GM10266 (cell line): ENCODE results near the gene CRACDL.

Source experiments
- DNase-seq: peaks from one replicate; pipeline ENCODE4 v3.0.0; 2012; ENCODE audit errors: extremely low spot score
- TF ChIP-seq, protein P1 (sequence below): IDR thresholded peaks from 2 replicates; pipeline ENCODE4 v1.5.1; 2012; ENCODE audit warnings: mild to moderate bottlenecking, low read depth; ENCODE audit not compliant: control insufficient read depth, insufficient read depth; ENCODE audit errors: missing control alignments

CRACDL gene

DNA sequence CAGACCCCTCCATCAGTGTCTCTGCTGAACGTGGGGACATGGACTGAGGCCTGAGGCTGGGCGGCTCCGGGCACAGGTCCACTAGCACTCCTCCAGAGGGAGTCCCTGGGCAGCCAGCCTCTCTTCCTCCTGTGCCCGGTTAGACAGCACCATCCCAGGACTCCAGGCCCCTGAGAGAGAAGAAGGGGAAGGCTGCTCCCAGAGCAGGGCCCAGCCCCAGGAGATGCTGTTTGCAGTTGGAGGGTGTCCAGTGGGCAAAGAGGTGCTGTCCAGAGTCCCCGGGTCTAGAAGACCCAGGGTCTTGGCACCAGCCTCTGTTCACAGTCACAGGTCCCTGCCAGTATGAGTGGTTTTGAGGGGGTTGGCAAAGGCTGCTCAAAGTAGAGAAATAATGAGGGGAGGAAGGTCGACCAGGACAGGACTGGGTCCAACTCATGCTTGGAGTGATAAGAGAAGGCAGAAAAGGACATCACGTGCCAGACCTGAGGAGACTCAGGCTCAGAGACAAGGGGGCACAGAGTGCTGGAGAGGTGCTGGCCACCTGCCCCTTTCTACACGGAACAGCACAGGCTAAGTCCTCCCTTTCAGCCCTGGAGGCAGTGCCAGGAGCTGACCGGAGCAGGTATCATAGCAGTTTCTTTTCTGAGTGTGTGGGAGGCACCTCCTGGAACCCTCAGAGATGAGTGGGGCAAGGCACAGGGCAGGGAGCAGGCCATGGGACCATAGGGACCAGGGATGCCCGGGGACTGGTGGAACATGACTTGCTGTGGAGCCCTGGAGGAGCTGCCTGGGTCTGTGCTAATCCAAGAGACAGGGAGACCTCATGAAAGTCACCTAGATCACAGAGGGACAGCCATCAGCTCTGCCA is 21.1 kb downstream of the CRACDL start:
- DNase-seq, result no peak
- TF ChIP-seq, protein P1, sequence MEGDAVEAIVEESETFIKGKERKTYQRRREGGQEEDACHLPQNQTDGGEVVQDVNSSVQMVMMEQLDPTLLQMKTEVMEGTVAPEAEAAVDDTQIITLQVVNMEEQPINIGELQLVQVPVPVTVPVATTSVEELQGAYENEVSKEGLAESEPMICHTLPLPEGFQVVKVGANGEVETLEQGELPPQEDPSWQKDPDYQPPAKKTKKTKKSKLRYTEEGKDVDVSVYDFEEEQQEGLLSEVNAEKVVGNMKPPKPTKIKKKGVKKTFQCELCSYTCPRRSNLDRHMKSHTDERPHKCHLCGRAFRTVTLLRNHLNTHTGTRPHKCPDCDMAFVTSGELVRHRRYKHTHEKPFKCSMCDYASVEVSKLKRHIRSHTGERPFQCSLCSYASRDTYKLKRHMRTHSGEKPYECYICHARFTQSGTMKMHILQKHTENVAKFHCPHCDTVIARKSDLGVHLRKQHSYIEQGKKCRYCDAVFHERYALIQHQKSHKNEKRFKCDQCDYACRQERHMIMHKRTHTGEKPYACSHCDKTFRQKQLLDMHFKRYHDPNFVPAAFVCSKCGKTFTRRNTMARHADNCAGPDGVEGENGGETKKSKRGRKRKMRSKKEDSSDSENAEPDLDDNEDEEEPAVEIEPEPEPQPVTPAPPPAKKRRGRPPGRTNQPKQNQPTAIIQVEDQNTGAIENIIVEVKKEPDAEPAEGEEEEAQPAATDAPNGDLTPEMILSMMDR, result no peak

DNA sequence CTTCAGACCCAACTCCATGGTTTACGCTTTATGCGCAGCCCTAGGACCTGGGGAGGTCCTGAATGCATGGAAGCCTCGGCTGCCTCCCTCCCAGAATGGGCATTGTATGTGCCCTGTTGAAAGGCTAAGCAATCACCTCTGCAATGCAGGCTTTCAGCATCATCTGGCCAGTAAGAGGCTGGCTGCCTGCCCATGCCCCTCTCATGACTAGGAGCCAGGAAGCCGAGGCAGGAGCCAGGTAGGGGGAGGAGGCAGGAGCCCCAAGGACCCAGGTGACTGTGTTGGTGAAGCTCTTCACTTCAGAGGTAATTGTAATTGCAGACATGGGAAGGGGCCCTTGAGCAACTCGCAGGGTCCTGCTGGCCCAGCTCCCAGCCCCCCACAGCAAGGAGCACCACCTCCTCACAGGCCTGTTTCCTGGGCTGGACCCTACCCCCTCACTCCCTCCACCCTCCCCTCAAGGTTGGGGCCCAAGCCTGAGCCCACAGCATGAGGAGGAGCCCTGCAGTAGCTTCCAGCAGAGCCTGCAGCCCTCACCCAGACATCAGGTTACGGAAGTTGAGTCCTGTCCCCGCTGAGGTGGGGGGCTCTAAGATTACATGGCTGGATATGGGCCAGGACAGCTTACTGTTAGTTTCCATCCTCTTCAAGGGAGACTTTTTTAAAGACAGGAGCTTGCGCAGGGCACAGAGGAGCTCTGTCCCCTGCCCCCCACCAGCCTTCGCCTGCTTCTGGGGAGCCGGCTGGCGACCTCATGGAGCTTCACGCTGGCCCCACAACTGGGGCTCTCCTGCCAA is 21.9 kb downstream of the CRACDL start:
- TF ChIP-seq, protein P1, result no peak
- DNase-seq, result no peak

DNA sequence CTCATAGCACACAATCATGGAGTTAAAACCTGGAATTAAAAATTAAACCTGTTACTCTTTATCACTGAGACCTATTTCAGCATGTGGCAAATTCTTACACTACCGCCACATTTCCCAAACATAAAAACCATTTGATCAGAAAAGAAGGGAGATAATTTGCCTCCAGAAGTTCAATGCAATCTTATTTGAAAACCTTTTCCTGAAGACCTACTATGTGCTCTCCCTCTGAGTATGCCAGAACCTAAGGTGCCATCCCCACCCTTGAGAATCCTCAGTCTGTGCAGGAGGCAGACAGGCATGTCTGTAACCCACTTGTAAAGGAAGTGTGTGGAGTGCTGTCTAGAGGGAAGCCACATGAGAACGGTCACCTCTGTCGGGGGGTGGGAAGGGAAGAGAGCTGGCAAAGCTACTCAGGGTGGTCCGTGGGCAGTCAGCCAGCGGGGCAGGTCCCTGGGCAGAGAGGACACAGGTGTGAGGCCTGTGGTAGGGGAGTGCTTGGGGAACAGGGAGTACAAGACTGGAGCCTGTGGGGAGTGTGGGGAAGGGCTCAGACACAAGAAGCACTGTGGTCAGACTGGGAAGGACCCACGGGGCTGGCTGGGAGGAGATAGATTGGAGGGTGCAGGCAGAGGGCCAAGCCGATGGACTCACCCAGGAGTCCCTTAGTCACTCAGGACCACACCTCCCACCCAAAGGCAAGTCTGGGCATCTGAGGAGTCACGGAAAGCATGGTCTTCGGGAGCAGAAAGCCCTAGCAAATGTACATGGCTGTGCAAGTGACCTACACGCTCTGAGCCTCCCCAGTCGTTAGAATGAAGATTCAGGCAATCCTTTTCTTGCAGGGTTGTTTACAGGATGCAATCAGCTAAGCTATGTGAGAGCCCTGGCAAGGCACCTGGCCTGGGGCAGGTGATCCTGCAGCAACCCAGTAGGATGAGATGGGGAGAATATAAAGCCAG is 22.8 kb downstream of the CRACDL start:
- TF ChIP-seq, protein P1, result no peak
- no peak for DNase-seq

DNA sequence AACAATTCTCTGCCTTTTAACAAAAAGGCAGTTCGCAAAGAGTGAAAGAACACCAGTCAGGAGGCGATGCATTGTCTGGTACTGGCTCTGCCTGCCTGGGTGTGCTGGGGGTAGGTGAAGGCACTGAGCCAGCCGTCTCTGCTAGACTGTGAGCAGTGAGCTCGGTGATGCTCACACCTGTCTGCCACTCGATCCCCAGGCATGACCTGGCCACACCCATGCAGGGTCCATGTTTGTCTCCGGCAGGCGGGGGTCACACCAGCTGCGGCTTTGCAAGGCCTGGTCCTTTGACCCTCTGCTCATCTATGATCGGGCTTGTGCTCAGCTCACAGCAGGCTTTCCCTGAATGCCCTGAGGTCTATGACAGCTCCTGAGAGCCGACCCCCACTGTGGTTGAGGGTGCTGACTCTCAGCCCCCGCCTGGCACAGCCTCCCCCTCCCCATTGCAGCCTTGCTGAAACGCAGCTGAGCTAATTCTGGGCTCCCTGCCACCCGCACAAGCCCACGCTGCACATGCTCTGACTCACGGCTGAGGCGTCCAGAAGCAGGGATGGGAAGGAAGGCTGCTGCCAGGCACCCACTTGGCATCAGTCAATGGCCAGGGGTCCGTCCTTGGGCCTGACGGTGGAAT is 23.7 kb downstream of the CRACDL start:
- TF ChIP-seq, protein P1, result no peak
- no peak for DNase-seq

DNA sequence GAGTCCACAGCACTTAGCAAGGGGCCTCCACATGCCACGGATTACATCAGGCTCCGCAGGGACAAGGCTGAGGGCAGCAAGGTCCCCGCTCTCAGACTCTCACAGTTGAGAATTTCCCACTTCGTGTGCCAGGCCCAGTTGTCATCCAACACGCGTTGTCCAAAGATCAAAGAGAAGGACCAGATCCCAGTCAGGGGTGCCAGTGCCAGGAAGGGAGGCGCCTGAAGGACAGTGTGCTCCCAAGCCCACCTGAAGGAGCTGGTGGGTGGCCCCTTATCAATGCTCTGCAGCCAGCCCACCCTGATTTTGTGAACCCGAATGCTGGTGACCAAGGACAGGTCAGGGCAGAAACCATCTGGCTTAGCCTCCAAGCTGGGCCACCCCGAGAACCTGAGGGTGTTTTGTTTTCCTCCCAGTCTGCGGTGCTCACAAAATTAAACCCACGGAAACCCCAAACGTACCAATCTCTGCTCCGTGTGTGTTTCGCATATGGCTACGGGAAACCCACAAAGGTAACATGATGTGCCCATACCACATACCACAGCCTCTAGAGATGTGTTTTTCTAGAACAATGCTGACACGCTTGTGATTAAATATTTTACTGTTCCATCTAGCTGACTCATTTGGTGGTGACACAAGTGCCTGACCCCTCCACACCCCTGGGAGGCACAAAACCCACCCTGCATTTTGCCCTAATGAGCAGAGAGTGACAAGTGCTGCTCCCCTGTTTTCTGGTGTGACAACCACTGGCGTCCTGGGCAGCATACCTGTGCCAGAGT is 24.5 kb downstream of the CRACDL start:
- DNase-seq, result no peak
- TF ChIP-seq, protein P1, result no peak

DNA sequence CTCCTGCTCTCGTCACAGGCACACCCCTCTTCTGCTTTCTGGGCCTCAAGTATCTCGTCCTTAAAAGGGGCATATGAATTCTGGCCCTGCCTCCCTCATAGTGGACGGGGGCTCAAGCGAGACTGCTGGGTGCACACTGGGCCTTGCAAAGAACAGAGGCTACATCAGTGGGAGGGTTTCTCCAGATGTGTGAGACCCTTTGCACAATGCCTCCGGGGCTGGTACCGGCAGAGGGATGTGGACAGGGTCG is 25.0 kb downstream of the CRACDL start:
- TF ChIP-seq, protein P1, result no peak
- DNase-seq, result no peak
